Naive B cell (primary cell): ENCODE data around the gene ABCA13. TPM values are rescaled to one million over a fixed set of nuclear protein-coding genes. Genes with fewer than 3 reads are reported as not detected.

ENCODE experiments used
- ATAC-seq, 2 donors: fragments of 150-1000 bp; cut with Tn5 transposase; 2 replicates each; pipeline ENCODE4 v1.10.0; 2021; ENCODE audit warnings: low read depth in 2 of 2, mild to moderate bottlenecking in 2 of 2, moderate library complexity in 2 of 2
- DNase-seq: peaks from one replicate; pipeline ENCODE4 v3.0.0; 2022
- H3K27ac Mint-ChIP-seq, 6 donors: one replicate each; pipeline ENCODE4 v1.8.0; 2020 to 2022; ENCODE audit warnings: mild to moderate bottlenecking in 6 of 6, mixed read lengths in 6 of 6, moderate library complexity in 5 of 6, inconsistent platforms in 2 of 6
- H3K27me3 Mint-ChIP-seq, 3 donors: one replicate each; pipeline ENCODE4 v1.8.0; 2021 to 2022; ENCODE audit warnings: mixed read lengths in 3 of 3, mild to moderate bottlenecking in 1 of 3
- H3K36me3 Mint-ChIP-seq, 2 donors: one replicate each; pipeline ENCODE4 v1.8.0; 2020 to 2022; ENCODE audit warnings: mixed read lengths in 2 of 2, inconsistent platforms in 1 of 2, mild to moderate bottlenecking in 1 of 2
- H3K4me1 Mint-ChIP-seq, 3 donors: one replicate each; pipeline ENCODE4 v1.8.0; 2020 to 2022; ENCODE audit warnings: mixed read lengths in 3 of 3, inconsistent platforms in 1 of 3, mild to moderate bottlenecking in 1 of 3, moderate library complexity in 1 of 3
- H3K4me3 Mint-ChIP-seq, 8 donors: one replicate each; pipeline ENCODE4 v1.8.0; 2020 to 2022; ENCODE audit warnings: mild to moderate bottlenecking in 8 of 8, mixed read lengths in 8 of 8, moderate library complexity in 8 of 8, inconsistent platforms in 2 of 8
- H3K9me3 Mint-ChIP-seq, 7 donors: one replicate each; pipeline ENCODE4 v1.8.0; 2020 to 2022; ENCODE audit warnings: mixed read lengths in 7 of 7, mild to moderate bottlenecking in 5 of 7, inconsistent platforms in 2 of 7, moderate library complexity in 1 of 7
- polyA plus RNA-seq, 6 donors: library from polyadenylated mRNA; unstranded; fragments of 300-500 nt; fragmentation: Illumina TruSeq; gene quantifications; one replicate each; pipeline ENCODE4 v1.2.3, GENCODE V29; 2021; ENCODE audit warnings: low read depth in 6 of 6

The ABCA13 gene
- polyA plus RNA-seq, 6 donors from 2014 or later = not detected

GRCh38 chr7:48347230-48347825 lies 176.1 kb downstream of the ABCA13 start:
- Mint-ChIP-seq H3K27me3 (peaks cover 0 to 7% (median 0%) of the 10 kb centered on the region in 3 donors), H3K4me3 (no peak overlapping the region), H3K9me3 (peaks cover 0 to 2% (median 0%) of the 10 kb centered on the region in 7 donors), H3K36me3 (no peaks in the 10 kb centered on the region), H3K27ac (no peak overlapping the region), H3K4me1 (no peaks in the 10 kb centered on the region)
- DNase-seq (no peak), ATAC-seq (no peak)

GRCh38 chr7:48350515-48350914 lies 179.3 kb downstream of the ABCA13 start:
- no peaks in the 10 kb centered on the region for H3K4me1 Mint-ChIP-seq
- DNase-seq (no peak), ATAC-seq (no peak)
- no peak overlapping the region for H3K27ac Mint-ChIP-seq
- no peaks in the 10 kb centered on the region for H3K36me3 Mint-ChIP-seq
- H3K27me3 Mint-ChIP-seq = peaks cover 0 to 7% (median 0%) of the 10 kb centered on the region in 3 donors
- peaks cover 0 to 10% (median 0%) of the 10 kb centered on the region in 7 donors for H3K9me3 Mint-ChIP-seq
- H3K4me3 Mint-ChIP-seq = no peak overlapping the region

- H3K4me3 Mint-ChIP-seq = no peak overlapping the region
Measured at GRCh38 chr7:48351900-48352299, 180.6 kb downstream of the ABCA13 start.

GRCh38 chr7:48355346-48355745 lies 184.1 kb downstream of the ABCA13 start:
- peaks cover 0 to 10% (median 2%) of the 10 kb centered on the region in 7 donors for H3K9me3 Mint-ChIP-seq
- no peaks in the 10 kb centered on the region for H3K36me3 Mint-ChIP-seq
- H3K27me3 Mint-ChIP-seq = no peaks in the 10 kb centered on the region
- H3K27ac Mint-ChIP-seq = no peak overlapping the region
- no peak overlapping the region for H3K4me3 Mint-ChIP-seq
- no peaks in the 10 kb centered on the region for H3K4me1 Mint-ChIP-seq
- no peak for ATAC-seq
- DNase-seq = no peak

More at GRCh38 chr7:48351900-48352299, 180.6 kb downstream of the ABCA13 start:
- no peak overlapping the region for H3K27ac Mint-ChIP-seq
- no peaks in the 10 kb centered on the region for H3K36me3 Mint-ChIP-seq
- H3K9me3 Mint-ChIP-seq = peaks cover 0 to 10% (median 2%) of the 10 kb centered on the region in 7 donors
- ATAC-seq = no peak
- no peak for DNase-seq
- H3K4me1 Mint-ChIP-seq = no peaks in the 10 kb centered on the region
- H3K27me3 Mint-ChIP-seq = peaks cover 0 to 7% (median 0%) of the 10 kb centered on the region in 3 donors

- Mint-ChIP-seq H3K9me3 (peaks cover 0 to 8% (median 0%) of the 10 kb centered on the region in 7 donors), H3K27ac (no peak overlapping the region), H3K27me3 (no peaks in the 10 kb centered on the region), H3K36me3 (no peaks in the 10 kb centered on the region), H3K4me1 (no peaks in the 10 kb centered on the region), H3K4me3 (no peak overlapping the region)
- DNase-seq (no peak), ATAC-seq (no peak)
Measured at GRCh38 chr7:48360574-48360973, 189.3 kb downstream of the ABCA13 start.

GRCh38 chr7:48363174-48363573 lies 191.9 kb downstream of the ABCA13 start:
- ATAC-seq (no peak), DNase-seq (no peak)
- Mint-ChIP-seq H3K36me3 (no peaks in the 10 kb centered on the region), H3K27me3 (peaks cover 0 to 4% (median 0%) of the 10 kb centered on the region in 3 donors), H3K9me3 (peaks cover 0 to 2% (median 0%) of the 10 kb centered on the region in 7 donors), H3K4me1 (no peaks in the 10 kb centered on the region), H3K4me3 (no peak overlapping the region), H3K27ac (no peak overlapping the region)

- H3K27me3 Mint-ChIP-seq = peaks cover 0 to 4% (median 0%) of the 10 kb centered on the region in 3 donors
- H3K4me1 Mint-ChIP-seq = no peaks in the 10 kb centered on the region
- H3K36me3 Mint-ChIP-seq = no peaks in the 10 kb centered on the region
- H3K27ac Mint-ChIP-seq = no peak overlapping the region
- H3K9me3 Mint-ChIP-seq = peaks cover 0 to 11% (median 4%) of the 10 kb centered on the region in 7 donors
- no peak for DNase-seq
- ATAC-seq = no peak
- no peak overlapping the region for H3K4me3 Mint-ChIP-seq
Measured at GRCh38 chr7:48365010-48365409, 193.8 kb downstream of the ABCA13 start.

- DNase-seq (no peak), ATAC-seq (no peak)
- Mint-ChIP-seq H3K4me1 (no peaks in the 10 kb centered on the region), H3K27me3 (peaks cover 0 to 4% (median 0%) of the 10 kb centered on the region in 3 donors), H3K9me3 (peaks cover 4 to 19% (median 9%) of the 10 kb centered on the region in 7 donors), H3K4me3 (no peak overlapping the region), H3K36me3 (no peaks in the 10 kb centered on the region), H3K27ac (no peak overlapping the region)
Measured at GRCh38 chr7:48366096-48366495, 194.8 kb downstream of the ABCA13 start.

GRCh38 chr7:48376263-48376662 lies 205.0 kb downstream of the ABCA13 start:
- DNase-seq = no peak
- H3K4me3 Mint-ChIP-seq = peak overlapping the region in 1 of 8 donors; percentile 35
- ATAC-seq = no peak
- no peak overlapping the region for H3K27ac Mint-ChIP-seq
- no peaks in the 10 kb centered on the region for H3K27me3 Mint-ChIP-seq
- H3K36me3 Mint-ChIP-seq = no peaks in the 10 kb centered on the region
- no peaks in the 10 kb centered on the region for H3K4me1 Mint-ChIP-seq
- H3K9me3 Mint-ChIP-seq = peaks cover 2 to 18% (median 4%) of the 10 kb centered on the region in 7 donors

GRCh38 chr7:48380921-48381320 lies 209.7 kb downstream of the ABCA13 start:
- DNase-seq = no peak
- Mint-ChIP-seq H3K27me3 (no peaks in the 10 kb centered on the region), H3K9me3 (peaks cover 0 to 3% (median 0%) of the 10 kb centered on the region in 7 donors), H3K4me3 (no peak overlapping the region), H3K4me1 (no peaks in the 10 kb centered on the region), H3K36me3 (no peaks in the 10 kb centered on the region), H3K27ac (no peak overlapping the region)
- no peak for ATAC-seq

GRCh38 chr7:48381571-48381970 lies 210.3 kb downstream of the ABCA13 start:
- no peak overlapping the region for H3K27ac Mint-ChIP-seq
- peaks cover 0 to 3% (median 0%) of the 10 kb centered on the region in 7 donors for H3K9me3 Mint-ChIP-seq
- DNase-seq (no peak), ATAC-seq (no peak)
- no peaks in the 10 kb centered on the region for H3K27me3 Mint-ChIP-seq
- H3K36me3 Mint-ChIP-seq = no peaks in the 10 kb centered on the region
- H3K4me3 Mint-ChIP-seq = no peak overlapping the region
- no peaks in the 10 kb centered on the region for H3K4me1 Mint-ChIP-seq

GRCh38 chr7:48384180-48384752 lies 213.0 kb downstream of the ABCA13 start:
- Mint-ChIP-seq H3K4me3 (no peak overlapping the region), H3K9me3 (peaks cover 0 to 3% (median 0%) of the 10 kb centered on the region in 7 donors), H3K27me3 (no peaks in the 10 kb centered on the region), H3K4me1 (no peaks in the 10 kb centered on the region), H3K36me3 (no peaks in the 10 kb centered on the region), H3K27ac (peak overlapping the region in 1 of 6 donors; percentile 15)
- DNase-seq (no peak), ATAC-seq (no peak)

- no peaks in the 10 kb centered on the region for H3K36me3 Mint-ChIP-seq
- H3K27me3 Mint-ChIP-seq = no peaks in the 10 kb centered on the region
- ATAC-seq (no peak), DNase-seq (no peak)
- peaks cover 0 to 7% (median 0%) of the 10 kb centered on the region in 7 donors for H3K9me3 Mint-ChIP-seq
- no peaks in the 10 kb centered on the region for H3K4me1 Mint-ChIP-seq
- H3K4me3 Mint-ChIP-seq = no peak overlapping the region
- H3K27ac Mint-ChIP-seq = no peak overlapping the region
Measured at GRCh38 chr7:48387932-48388331, 216.7 kb downstream of the ABCA13 start.

- peaks cover 0 to 9% (median 0%) of the 10 kb centered on the region in 7 donors for H3K9me3 Mint-ChIP-seq
- H3K27ac Mint-ChIP-seq = no peak overlapping the region
- no peak for DNase-seq
- H3K4me3 Mint-ChIP-seq = no peak overlapping the region
- H3K27me3 Mint-ChIP-seq = no peaks in the 10 kb centered on the region
- ATAC-seq = no peak
- H3K36me3 Mint-ChIP-seq = no peaks in the 10 kb centered on the region
- no peaks in the 10 kb centered on the region for H3K4me1 Mint-ChIP-seq
Measured at GRCh38 chr7:48388911-48389310, 217.7 kb downstream of the ABCA13 start.
